ENCODE data around the gene B4GALT3. TPM values are rescaled to one million over a fixed set of nuclear protein-coding genes. Genes with fewer than 3 reads are reported as not detected.

The B4GALT3 gene
- polyA plus RNA-seq, 1 donor from 2014 or later: 43.7 TPM

- Histone ChIP-seq H3F3A (ENCODE audit: insufficient read depth, low read length, poor library complexity, severe bottlenecking) (no peaks in the 10 kb centered on the region), H3K79me2 (replicated peaks; ENCODE audit: insufficient read depth, low read length) (no peaks in the 10 kb centered on the region), H3K9me2 (ENCODE audit: insufficient read depth, low read length) (no peaks in the 10 kb centered on the region), H3K27ac (ENCODE audit: low read length) (no peak overlapping the region), H3K36me3 (ENCODE audit: insufficient read depth, low read length) (no peaks in the 10 kb centered on the region), H4K20me1 (ENCODE audit: insufficient read depth) (no peaks in the 10 kb centered on the region), H3K9me3 (ENCODE audit: low read length) (no peaks in the 10 kb centered on the region), H2AFZ (ENCODE audit: low read depth, low read length) (no peak overlapping the region), H3K27me3 (ENCODE audit: insufficient read depth, low read depth, low read length) (no peaks in the 10 kb centered on the region), H3K4me2 (ENCODE audit: low read length) (no peak overlapping the region), H3K9ac (ENCODE audit: low read length) (no peak overlapping the region), H3K4me3 (ENCODE audit: low read length) (no peak overlapping the region)
- TF ChIP-seq POLR2AphosphoS5 (IDR thresholded peaks at IDR 0.05): no peak
- TF ChIP-seq EZH2 (IDR thresholded peaks at IDR 0.05; ENCODE audit: borderline replicate concordance, insufficient read depth, low read length, poor library complexity, severe bottlenecking): no peak
- no peak for TF ChIP-seq SMC3 (conservative IDR thresholded peaks at IDR 0.05; ENCODE audit: poor library complexity)
- TF ChIP-seq CTCF (IDR thresholded peaks at IDR 0.05; ENCODE audit: poor library complexity, severe bottlenecking): no peak
Observed at GRCh38 chr1:161187311-161187710, 10.0 kb upstream of the B4GALT3 start.

GRCh38 chr1:161185732-161186311, 8.5 kb upstream of the B4GALT3 start:
- no peaks in the 10 kb centered on the region for H3F3A ChIP-seq (ENCODE audit: insufficient read depth, low read length, poor library complexity, severe bottlenecking)
- H2AFZ ChIP-seq (ENCODE audit: low read depth, low read length): no peak overlapping the region
- H3K9me3 ChIP-seq (ENCODE audit: low read length): no peaks in the 10 kb centered on the region
- H4K20me1 ChIP-seq (ENCODE audit: insufficient read depth): no peaks in the 10 kb centered on the region
- H3K4me2 ChIP-seq (ENCODE audit: low read length): no peak overlapping the region
- no peaks in the 10 kb centered on the region for H3K9me2 ChIP-seq (ENCODE audit: insufficient read depth, low read length)
- H3K27ac ChIP-seq (ENCODE audit: low read length): no peak overlapping the region
- no peaks in the 10 kb centered on the region for H3K36me3 ChIP-seq (ENCODE audit: insufficient read depth, low read length)
- no peaks in the 10 kb centered on the region for H3K27me3 ChIP-seq (ENCODE audit: insufficient read depth, low read depth, low read length)
- H3K9ac ChIP-seq (ENCODE audit: low read length): no peak overlapping the region
- TF ChIP-seq RAD21 (conservative IDR thresholded peaks at IDR 0.05): no peak
- TF ChIP-seq EP300 (conservative IDR thresholded peaks at IDR 0.05; ENCODE audit: poor library complexity, severe bottlenecking): no peak
- TF ChIP-seq CTCF (IDR thresholded peaks at IDR 0.05; ENCODE audit: poor library complexity, severe bottlenecking): no peak
- TF ChIP-seq EZH2 (IDR thresholded peaks at IDR 0.05; ENCODE audit: borderline replicate concordance, insufficient read depth, low read length, poor library complexity, severe bottlenecking): no peak
- TF ChIP-seq MXI1 (conservative IDR thresholded peaks at IDR 0.05; ENCODE audit: poor library complexity, severe bottlenecking): no peak
- no peak for TF ChIP-seq POLR2AphosphoS5 (IDR thresholded peaks at IDR 0.05)
- no peak for TF ChIP-seq TAF1 (IDR thresholded peaks at IDR 0.05; ENCODE audit: low read depth)
- no peak for TF ChIP-seq REST (IDR thresholded peaks at IDR 0.05; ENCODE audit: borderline replicate concordance)
- TF ChIP-seq SMC3 (conservative IDR thresholded peaks at IDR 0.05; ENCODE audit: poor library complexity): no peak
- no peaks in the 10 kb centered on the region for H3K79me2 ChIP-seq (replicated peaks; ENCODE audit: insufficient read depth, low read length)
- no peak overlapping the region for H3K4me3 ChIP-seq (ENCODE audit: low read length)
